HCT116 (cell line): Measurements from ENCODE around the gene LMCD1. TPM values are rescaled to one million over a fixed set of nuclear protein-coding genes. Genes with fewer than 3 reads are reported as not detected.

Source experiments
- ATAC-seq: fragments of 200-7000 bp; cut with Tn5 transposase; 2 replicates; pipeline ENCODE4 v1.9.1; 2020; ENCODE audit warnings: mild to moderate bottlenecking, moderate library complexity
- BruUV-seq: library from RNA; stranded (reverse); fragments of 400-500 nt; replicated peaks from 2 replicates; lab custom pipeline; 2021; lab: Mats Ljungman, UMichigan
- CTCF ChIA-PET: fragments of 300-600 bp; sonication (Branson Sonifier 250); formaldehyde crosslinking; loops from one replicate; lab custom pipeline; 2021; ENCODE audit warnings: antibody characterized with exemption; lab: Charles Lee
- POLR2A ChIA-PET: fragments of 300-600, 350-600 bp; sonication (Branson Sonifier 250); formaldehyde crosslinking; loops from one replicate; lab custom pipeline; 2021; ENCODE audit warnings: antibody characterized with exemption; lab: Charles Lee
- RAD21 ChIA-PET, 2 experiments: fragments of 300-600 bp; sonication (Branson Sonifier 250); formaldehyde crosslinking; loops; one replicate each; lab custom pipeline; 2023; ENCODE audit warnings: low total read pairs in 2 of 2; ENCODE audit not compliant: uncharacterized antibody in 2 of 2, unreplicated experiment in 2 of 2, low non-redundant PET in 1 of 2; lab: Charles Lee
- DNase-seq: peaks from one replicate; pipeline ENCODE4 v3.0.0-alpha.2; 2010; ENCODE audit warnings: low read depth, low spot score
- H2AFZ ChIP-seq: fragments of 200-600 bp; shearing (Covaris generic), sonication (generic); 2 replicates; pipeline ENCODE4 v1.6.1; 2017; ENCODE audit warnings: low read depth, mixed run types, mixed read lengths, antibody characterized with exemption, low read length; ENCODE audit not compliant: poor library complexity, severe bottlenecking
- H3K27ac ChIP-seq: 2 replicates; pipeline ENCODE4 v1.5.1; 2012; ENCODE audit warnings: low read depth, low read length
- H3K27me3 ChIP-seq: fragments of 200-600 bp; sonication (generic); 2 replicates; pipeline ENCODE4 v1.6.1; 2016; ENCODE audit warnings: mixed run types, low read length, mixed read lengths; ENCODE audit not compliant: insufficient read depth
- H3K36me3 ChIP-seq, 2 experiments: fragments of 200-500 bp in 1 of 2; fragments of 200-600 bp in 1 of 2; sonication (Bioruptor generic) in 1 of 2; sonication (generic) in 1 of 2; 2 replicates each; pipeline versions ENCODE4 v1.5.1 to v1.6.1; 2014 to 2016; ENCODE audit warnings: low read length in 2 of 2, inconsistent platforms in 1 of 2, mixed read lengths in 1 of 2, mixed run types in 1 of 2; ENCODE audit not compliant: insufficient read depth in 2 of 2, control insufficient read depth in 1 of 2
- H3K4me1 ChIP-seq, 2 experiments: fragments of 200-600 bp in 1 of 2; sonication (generic) in 1 of 2; 2 replicates each; pipeline versions ENCODE4 v1.5.1 to v1.6.1; 2012 to 2017; ENCODE audit warnings: low read length in 2 of 2, inconsistent platforms in 1 of 2, mild to moderate bottlenecking in 1 of 2, mixed read lengths in 1 of 2, mixed run types in 1 of 2, moderate library complexity in 1 of 2; ENCODE audit not compliant: insufficient read depth in 2 of 2, control insufficient read depth in 1 of 2
- H3K4me2 ChIP-seq: fragments of 200-600 bp; sonication (generic); 2 replicates; pipeline ENCODE4 v1.6.1; 2017; ENCODE audit warnings: mixed run types, low read length, mixed read lengths
- H3K4me3 ChIP-seq, 2 experiments: fragments of 200-600 bp in 1 of 2; sonication (generic) in 1 of 2; replicated peaks in 1 of 2; 2 replicates each; pipeline ENCODE4 v1.5.1; 2011 to 2016; ENCODE audit warnings: low read length in 2 of 2, control low read depth in 1 of 2, low read depth in 1 of 2, mild to moderate bottlenecking in 1 of 2, mixed read lengths in 1 of 2, mixed run types in 1 of 2
- H3K79me2 ChIP-seq: fragments of 200-600 bp; sonication (generic); 2 replicates; pipeline ENCODE4 v1.6.1; 2017; ENCODE audit warnings: mild to moderate bottlenecking, mixed run types, low read length, moderate library complexity, mixed read lengths; ENCODE audit not compliant: insufficient read depth
- H3K9ac ChIP-seq: fragments of 200-600 bp; sonication (generic); 2 replicates; pipeline ENCODE4 v1.6.1; 2016; ENCODE audit warnings: low read length, mixed read lengths
- H3K9me2 ChIP-seq: fragments of 200-600 bp; sonication (generic), shearing (Covaris generic); 2 replicates; pipeline ENCODE4 v1.6.1; 2017; ENCODE audit warnings: mixed run types, mild to moderate bottlenecking, moderate library complexity; ENCODE audit not compliant: insufficient read depth
- H3K9me3 ChIP-seq, 2 experiments: fragments of 200-500 bp in 1 of 2; fragments of 200-600 bp in 1 of 2; sonication (Bioruptor generic) in 1 of 2; sonication (generic) in 1 of 2; 2 replicates each; pipeline ENCODE4 v1.6.1; 2014 to 2017; ENCODE audit warnings: low read length in 2 of 2, mixed read lengths in 2 of 2, inconsistent platforms in 1 of 2, low read depth in 1 of 2, mild to moderate bottlenecking in 1 of 2, mixed run types in 1 of 2, moderate library complexity in 1 of 2; ENCODE audit not compliant: control insufficient read depth in 1 of 2, insufficient read depth in 1 of 2
- H4K20me1 ChIP-seq: fragments of 200-600 bp; sonication (generic), shearing (Covaris generic); 2 replicates; pipeline ENCODE4 v1.6.1; 2017; ENCODE audit warnings: mixed run types, mild to moderate bottlenecking, moderate library complexity; ENCODE audit not compliant: insufficient read depth
- ELF1 ChIP-seq: IDR thresholded peaks from 2 replicates; pipeline ENCODE4 v1.6.1; 2012; ENCODE audit warnings: low read depth, borderline replicate concordance
- EZH2 ChIP-seq: fragments of 200-600 bp; sonication (generic); IDR thresholded peaks from 2 replicates; pipeline ENCODE4 v1.6.1; 2017; ENCODE audit warnings: antibody characterized with exemption, mixed run types
- FOSL1 ChIP-seq: IDR thresholded peaks from 2 replicates; pipeline ENCODE4 v1.6.1; 2012; ENCODE audit warnings: low read depth
- SP1 ChIP-seq: IDR thresholded peaks from 2 replicates; pipeline ENCODE4 v1.6.1; 2012; ENCODE audit warnings: low read depth
- TCF7L2 ChIP-seq: IDR thresholded peaks from 2 replicates; pipeline ENCODE4 v1.7.0; 2011; ENCODE audit warnings: borderline replicate concordance, inconsistent platforms; ENCODE audit not compliant: insufficient read depth, insufficient read length; ENCODE audit errors: extremely low read depth
- ZFX ChIP-seq: fragments of 450-650 bp; IDR thresholded peaks from 2 replicates; pipeline ENCODE4 v1.6.1; 2017
- intact Hi-C: fragments of 100-400 bp; cut with micrococcal nuclease; formaldehyde crosslinking; loops from 2 replicates; pipeline ENCODE4 v1.10.0; 2022
- total RNA-seq: library from RNA; stranded (reverse); gene quantifications from one replicate; pipeline ENCODE4 v1.2.1, GENCODE V29; 2021; ENCODE audit not compliant: unreplicated experiment
- TF ChIP-seq, protein P1 (sequence below): IDR thresholded peaks from 2 replicates; pipeline ENCODE4 v1.6.1; 2012

Gene LMCD1
- total RNA-seq, 1 experiment from 2014 or later: 4.6 TPM

DNA sequence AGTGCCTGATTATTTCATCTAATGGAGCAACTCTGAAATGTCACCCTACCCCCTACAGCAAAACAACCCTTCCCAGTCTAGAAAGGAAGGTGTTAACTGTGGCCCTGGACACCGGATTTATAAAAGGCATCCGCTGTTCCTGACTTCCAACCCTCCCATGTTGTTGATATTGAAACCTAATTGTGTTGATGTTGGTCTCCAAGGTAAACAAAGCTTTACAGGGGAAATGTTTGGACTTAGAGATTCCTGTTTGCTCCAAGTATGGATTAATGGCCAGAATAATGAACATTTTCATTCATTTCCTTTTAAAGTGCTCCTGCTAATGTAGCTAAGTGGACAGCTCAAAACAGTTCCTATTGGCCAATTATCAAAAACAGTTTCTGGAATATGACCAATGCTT lies 19.4 kb upstream of the LMCD1 start:
- intact Hi-C loops: no loop called here
- Histone ChIP-seq H2AFZ (no peak overlapping the region), H3K9ac (no peak overlapping the region), H3K9me3 (no peaks in the 10 kb centered on the region), H4K20me1 (no peaks in the 10 kb centered on the region), H3K27me3 (no peaks in the 10 kb centered on the region), H3K4me1 (no peaks in the 10 kb centered on the region), H3K36me3 (no peaks in the 10 kb centered on the region), H3K79me2 (no peaks in the 10 kb centered on the region), H3K9me2 (no peaks in the 10 kb centered on the region), H3K4me2 (no peak overlapping the region), H3K4me3 (no peak overlapping the region), H3K27ac (no peak overlapping the region)
- no TSS peak for BruUV-seq
- ATAC-seq (no peak), DNase-seq (no peak)
- POLR2A ChIA-PET: no interaction called here
- CTCF ChIA-PET: no interaction called here
- RAD21 ChIA-PET: no interaction called here
- TF ChIP-seq FOSL1: no peak
- TF ChIP-seq TCF7L2: no peak

DNA sequence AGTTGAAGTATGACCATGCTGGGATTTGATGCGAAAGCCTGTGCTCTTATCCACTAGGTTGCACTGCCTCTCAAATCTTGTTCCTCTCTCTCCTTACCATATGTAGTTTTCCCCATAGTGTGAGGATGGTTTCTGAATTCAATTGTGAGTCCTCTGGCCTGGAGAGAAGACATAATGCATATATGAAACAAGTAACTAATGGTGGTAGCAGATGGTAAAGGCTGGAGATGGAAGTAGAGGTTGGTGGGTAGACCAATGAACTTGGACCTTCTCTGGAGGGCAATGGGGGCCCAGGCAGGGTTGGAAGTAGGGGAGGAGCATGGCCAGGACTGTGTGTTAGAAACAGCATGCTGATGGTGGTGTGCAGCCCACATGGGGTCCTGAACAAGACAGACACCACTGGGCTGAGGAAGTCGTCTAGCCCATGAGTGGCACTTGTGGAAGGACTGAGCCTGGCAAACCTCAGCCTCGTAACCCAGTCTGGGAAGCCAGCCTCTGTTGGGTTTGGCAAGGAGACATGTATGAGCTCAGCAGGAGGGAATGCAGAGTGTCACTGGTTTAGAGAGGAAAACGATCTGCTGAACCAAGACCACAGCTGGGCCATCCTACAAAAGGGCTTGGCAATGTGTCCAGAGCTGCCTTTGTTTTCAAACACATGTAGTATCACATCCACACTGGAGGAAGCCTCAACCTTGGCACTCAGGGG lies 18.5 kb upstream of the LMCD1 start:
- no peak overlapping the region for H3K4me2 ChIP-seq
- BruUV-seq: no TSS peak
- no peaks in the 10 kb centered on the region for H3K36me3 ChIP-seq
- ATAC-seq (no peak), DNase-seq (no peak)
- no peak overlapping the region for H3K9ac ChIP-seq
- H3K79me2 ChIP-seq: no peaks in the 10 kb centered on the region
- no peak overlapping the region for H2AFZ ChIP-seq
- no peaks in the 10 kb centered on the region for H3K4me1 ChIP-seq
- intact Hi-C loops: no loop called here
- no peaks in the 10 kb centered on the region for H3K9me2 ChIP-seq
- TF ChIP-seq ELF1 (no peak), SP1 (no peak), ZFX (no peak), TCF7L2 (no peak), EZH2 (no peak)
- TF ChIP-seq, protein P1, sequence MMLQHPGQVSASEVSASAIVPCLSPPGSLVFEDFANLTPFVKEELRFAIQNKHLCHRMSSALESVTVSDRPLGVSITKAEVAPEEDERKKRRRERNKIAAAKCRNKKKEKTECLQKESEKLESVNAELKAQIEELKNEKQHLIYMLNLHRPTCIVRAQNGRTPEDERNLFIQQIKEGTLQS: no peak
- RAD21 ChIA-PET: no interaction called here
- H3K4me3 ChIP-seq: no peak overlapping the region
- no peaks in the 10 kb centered on the region for H4K20me1 ChIP-seq
- H3K27ac ChIP-seq: no peak overlapping the region
- no peaks in the 10 kb centered on the region for H3K9me3 ChIP-seq
- POLR2A ChIA-PET: no interaction called here
- CTCF ChIA-PET: no interaction called here
- no peaks in the 10 kb centered on the region for H3K27me3 ChIP-seq
